ENCODE data around the gene PNMA8B. TPM values are rescaled to one million over a fixed set of nuclear protein-coding genes. Genes with fewer than 3 reads are reported as not detected.

The PNMA8B gene
- total RNA-seq, 1 experiment from 2014 or later: not detected

DNA sequence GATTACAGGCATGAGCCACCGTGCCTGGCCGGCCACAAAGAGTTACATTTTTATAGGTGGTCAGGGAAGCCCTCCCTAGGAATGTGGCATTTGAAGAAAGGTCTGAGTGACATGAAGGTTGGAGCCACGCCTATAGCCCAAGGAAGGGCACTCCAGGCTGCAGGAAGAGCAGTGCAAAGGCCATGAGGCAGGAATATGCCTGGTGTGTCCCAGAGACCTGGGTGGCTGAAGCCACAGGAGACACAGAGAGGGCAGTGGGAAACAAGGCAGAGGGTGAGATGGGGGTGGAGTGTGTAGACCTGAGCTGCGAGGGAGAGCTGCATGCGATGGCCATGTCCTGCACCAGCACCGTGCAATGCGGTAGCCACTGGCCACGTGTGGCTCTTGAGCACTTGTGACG is 4.9 kb downstream of the PNMA8B start:
- Mint-ChIP-seq H3K4me3 (ENCODE audit: low read depth, unreplicated experiment) (no peak overlapping the region), H3K9me3 (ENCODE audit: low read depth, unreplicated experiment) (no peaks in the 10 kb centered on the region), H3K27me3 (ENCODE audit: unreplicated experiment) (peaks cover 93% of the 10 kb centered on the region), H3K36me3 (ENCODE audit: insufficient read depth, unreplicated experiment) (peaks cover 4% of the 10 kb centered on the region), H3K4me1 (ENCODE audit: low read depth, unreplicated experiment) (peaks cover 10% of the 10 kb centered on the region), H3K27ac (ENCODE audit: unreplicated experiment) (no peak overlapping the region)
- CTCF ChIA-PET: interaction anchor here (0.6 to 0.7 kb wide), 2 partner anchors 19 to 91 kb away, joined by 5 read pairs; no protein-coding TSS in a partner anchor
- no TSS peak for BruUV-seq (replicated peaks)
- no peak for DNase-seq
- intact Hi-C loops (cut with micrococcal nuclease; ENCODE audit: unreplicated experiment): no loop called here
- no peak for TF ChIP-seq CTCF (IDR thresholded peaks at IDR 0.05; ENCODE audit: unreplicated experiment)

- Mint-ChIP-seq H3K4me3 (ENCODE audit: low read depth, unreplicated experiment) (no peak overlapping the region), H3K27me3 (ENCODE audit: unreplicated experiment) (peaks cover 94% of the 10 kb centered on the region), H3K27ac (ENCODE audit: unreplicated experiment) (no peak overlapping the region), H3K36me3 (ENCODE audit: insufficient read depth, unreplicated experiment) (peaks cover 4% of the 10 kb centered on the region), H3K9me3 (ENCODE audit: low read depth, unreplicated experiment) (no peaks in the 10 kb centered on the region), H3K4me1 (ENCODE audit: low read depth, unreplicated experiment) (peaks cover 10% of the 10 kb centered on the region)
- no TSS peak for BruUV-seq (replicated peaks)
- no peak for DNase-seq
- TF ChIP-seq CTCF (IDR thresholded peaks at IDR 0.05; ENCODE audit: unreplicated experiment): no peak
- CTCF ChIA-PET: interaction anchor here (0.7 to 1.5 kb wide), 3 partner anchors 33 to 209 kb away, joined by 3 to 5 read pairs (median 3); no protein-coding TSS in a partner anchor
- intact Hi-C loops (cut with micrococcal nuclease; ENCODE audit: unreplicated experiment): loop anchor here (2.0 kb wide), 1 partner anchor 87 kb away; no protein-coding TSS in a partner anchor
These were observed 6.0 kb downstream of the PNMA8B start for GRCh38 chr19:46489445-46490272.

DNA sequence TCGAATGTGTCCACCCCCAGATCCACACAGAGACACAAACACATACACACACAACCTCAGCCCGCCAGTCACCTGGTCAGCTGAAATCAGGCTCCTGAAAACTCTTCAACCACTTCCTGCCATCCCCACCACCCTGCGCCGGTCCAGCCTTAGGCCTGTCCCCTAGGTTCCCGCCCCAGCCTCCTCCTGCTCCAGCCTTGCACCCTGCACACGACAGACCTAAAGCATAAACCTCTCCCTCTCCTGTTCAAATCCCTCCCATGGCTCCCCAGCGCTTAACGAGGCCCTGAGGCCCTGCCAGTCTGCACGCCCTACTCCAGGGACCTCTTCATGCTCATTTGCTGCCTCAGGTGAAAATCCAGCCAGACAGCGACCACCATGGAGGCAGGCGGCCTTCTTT is 7.1 kb downstream of the PNMA8B start:
- BruUV-seq (replicated peaks): no TSS peak
- intact Hi-C loops (cut with micrococcal nuclease; ENCODE audit: unreplicated experiment): loop anchor here (1.0 to 2.0 kb wide), 2 partner anchors 86 to 208 kb away; no protein-coding TSS in a partner anchor
- no peak for TF ChIP-seq CTCF (IDR thresholded peaks at IDR 0.05; ENCODE audit: unreplicated experiment)
- H3K36me3 Mint-ChIP-seq (ENCODE audit: insufficient read depth, unreplicated experiment): no peaks in the 10 kb centered on the region
- CTCF ChIA-PET: interaction anchor here (1.5 to 2.6 kb wide), 3 partner anchors 86 to 208 kb away, joined by 5 to 9 read pairs (median 8); no protein-coding TSS in a partner anchor
- H3K4me3 Mint-ChIP-seq (ENCODE audit: low read depth, unreplicated experiment): no peak overlapping the region
- no peak overlapping the region for H3K27ac Mint-ChIP-seq (ENCODE audit: unreplicated experiment)
- peaks cover 10% of the 10 kb centered on the region for H3K4me1 Mint-ChIP-seq (ENCODE audit: low read depth, unreplicated experiment)
- peaks cover 90% of the 10 kb centered on the region for H3K27me3 Mint-ChIP-seq (ENCODE audit: unreplicated experiment)
- H3K9me3 Mint-ChIP-seq (ENCODE audit: low read depth, unreplicated experiment): no peaks in the 10 kb centered on the region
- DNase-seq: no peak

DNA sequence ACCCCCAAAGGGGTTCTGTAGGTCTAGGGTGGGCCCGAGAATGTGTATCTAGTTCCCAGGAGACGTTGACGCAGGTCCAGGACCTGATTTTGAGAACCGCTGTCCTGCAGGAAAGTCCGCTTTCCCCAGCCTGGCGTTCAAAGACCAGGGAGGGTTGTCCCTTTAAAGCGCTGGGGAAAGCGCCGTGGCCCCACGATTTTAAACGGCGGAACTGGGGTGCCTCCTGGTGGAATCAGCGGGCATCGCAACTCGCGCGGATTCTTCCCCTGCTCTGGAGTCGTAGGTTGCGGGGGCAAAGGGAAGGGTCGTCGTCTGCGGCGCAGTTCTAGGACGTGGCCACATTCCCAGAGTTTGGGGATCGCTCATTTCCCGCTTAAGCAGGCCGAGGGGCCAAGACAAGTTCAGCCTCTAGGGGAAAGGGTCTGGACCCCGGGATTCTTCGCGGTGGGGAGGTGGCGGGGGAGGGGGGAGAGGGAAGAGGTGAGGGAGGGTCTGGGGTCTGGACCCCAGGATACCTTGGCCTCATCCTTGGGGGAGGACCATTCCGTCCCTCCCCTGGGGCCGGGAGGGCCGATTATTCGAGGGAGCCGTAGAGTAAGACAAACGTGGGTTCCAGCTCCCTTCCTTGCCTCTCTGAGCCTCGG is 7.7 kb downstream of the PNMA8B start:
- H3K36me3 Mint-ChIP-seq (ENCODE audit: insufficient read depth, unreplicated experiment): no peaks in the 10 kb centered on the region
- H3K27me3 Mint-ChIP-seq (ENCODE audit: unreplicated experiment): peaks cover 85% of the 10 kb centered on the region
- intact Hi-C loops (cut with micrococcal nuclease; ENCODE audit: unreplicated experiment): loop anchor here (1.0 to 2.0 kb wide), 3 partner anchors 85 to 208 kb away; no protein-coding TSS in a partner anchor
- H3K9me3 Mint-ChIP-seq (ENCODE audit: low read depth, unreplicated experiment): no peaks in the 10 kb centered on the region
- peaks cover 10% of the 10 kb centered on the region for H3K4me1 Mint-ChIP-seq (ENCODE audit: low read depth, unreplicated experiment)
- TF ChIP-seq CTCF (IDR thresholded peaks at IDR 0.05; ENCODE audit: unreplicated experiment): peak; percentile 96
- CTCF ChIA-PET: interaction anchor here (1.5 to 2.6 kb wide), 3 partner anchors 85 to 207 kb away, joined by 5 to 9 read pairs (median 8); no protein-coding TSS in a partner anchor
- BruUV-seq (replicated peaks): no TSS peak
- peak overlapping the region; percentile 10 for H3K4me3 Mint-ChIP-seq (ENCODE audit: low read depth, unreplicated experiment)
- DNase-seq: peak; percentile 86
- H3K27ac Mint-ChIP-seq (ENCODE audit: unreplicated experiment): no peak overlapping the region
